Endometrium (tissue), 2 donors: ENCODE measurements around the gene TAS2R3.

ENCODE experiments used
- FAIRE-seq: peaks from 2 replicates; lab custom pipeline; 2012; peaks lifted over from hg19 to GRCh38; lab: Jason Lieb, UNC
- donor health status: control.
- donor health status: control.

Gene TAS2R3

GRCh38 chr7:141785706-141786552 is 22.0 kb downstream of the TAS2R3 start:
- no peak for FAIRE-seq

GRCh38 chr7:141788296-141788695 is 24.4 kb downstream of the TAS2R3 start:
- FAIRE-seq, result no peak

DNA sequence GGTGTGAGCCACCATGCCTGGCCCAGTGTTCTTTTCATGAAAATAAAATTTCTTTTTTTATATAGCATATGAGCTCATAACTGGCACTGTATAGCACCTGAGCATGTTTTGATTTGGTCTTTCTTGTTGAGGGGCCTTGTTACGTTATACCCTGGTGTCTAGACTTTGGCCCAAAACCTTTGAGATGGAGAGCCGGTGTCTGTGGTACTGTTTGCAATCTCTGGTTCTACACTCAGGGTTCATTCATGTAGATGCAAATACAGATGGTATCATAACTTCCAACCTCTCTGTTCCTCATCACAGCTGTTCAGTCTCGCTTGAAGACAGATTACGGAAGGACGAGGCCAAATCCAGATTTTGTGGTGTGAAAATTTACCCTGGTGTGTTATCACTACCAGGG is 26.0 kb downstream of the TAS2R3 start, which contains the start of gene TAS2R5:
Gene TAS2R5 (plus strand): TSS at position 301 of the 400 bp plus-strand sequence. CDS start 145 bp downstream, outside the sequence.
- FAIRE-seq, result no peak

DNA sequence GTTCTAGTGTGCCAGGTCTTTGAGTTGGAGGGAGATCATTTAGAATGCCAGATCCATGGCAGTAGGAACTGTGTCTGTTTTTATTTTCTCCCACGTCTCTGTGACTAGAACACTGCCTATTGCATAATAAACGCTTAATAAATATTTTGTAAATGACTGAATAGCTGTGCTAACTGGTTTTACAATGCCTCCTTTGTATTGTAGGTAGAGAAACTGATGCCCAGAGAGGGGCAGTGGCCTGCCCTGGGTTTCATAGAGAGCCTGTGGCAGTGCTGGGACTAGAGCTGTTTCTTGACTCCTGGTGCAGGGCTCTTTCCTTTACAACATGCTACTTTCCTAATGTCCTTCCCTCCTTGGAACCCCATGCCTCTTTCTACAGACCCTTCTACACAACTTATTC is 28.6 kb downstream of the TAS2R3 start:
- FAIRE-seq, result no peak
